Measurements from ENCODE around the gene HES2. TPM values are rescaled to one million over a fixed set of nuclear protein-coding genes. Genes with fewer than 3 reads are reported as not detected.
A peak's percentile ranks its signal among the peaks of the same experiment; 100 is the strongest.
"Not testable (repeated sequence)": the region's sequence is repeated elsewhere in the genome, so short reads cannot be mapped to it uniquely, and the experiment has no call there.

Gene HES2
- total RNA-seq, 2 experiments from 2014 or later, result 0.05 TPM; not detected in 1

- H3K9me3 Mint-ChIP-seq (ENCODE audit: low read depth); H3K27ac Mint-ChIP-seq; DNase-seq; POLR2A ChIA-PET; ATAC-seq; H3K36me3 Mint-ChIP-seq (ENCODE audit: low read depth); H3K4me3 Mint-ChIP-seq: not testable (repeated sequence)
- Mint-ChIP-seq H3K4me1 (peaks cover 17% of the 10 kb centered on the region), H3K27me3 (peaks cover 38% of the 10 kb centered on the region)
- intact Hi-C loops (cut with DNase I, micrococcal nuclease), result loop anchor here in 1 of 2 experiments (2.0 kb wide), 1 partner anchor 19 kb away; no protein-coding TSS in a partner anchor
- CTCF ChIA-PET, result interaction anchor here (0.6 to 1.0 kb wide), 2 partner anchors 14 to 246 kb away, joined by 3 read pairs; partner anchors contain the start of gene RPL22
Measured at GRCh38 chr1:6445929-6446328, 26.2 kb upstream of the HES2 start.

GRCh38 chr1:6445062-6445763 is 25.5 kb upstream of the HES2 start:
- Mint-ChIP-seq H3K4me1 (peaks cover 17% of the 10 kb centered on the region), H3K4me3 (no peak overlapping the region), H3K36me3 (ENCODE audit: low read depth) (no peaks in the 10 kb centered on the region), H3K27ac (no peak overlapping the region), H3K27me3 (peaks cover 31% of the 10 kb centered on the region), H3K9me3 (ENCODE audit: low read depth) (no peaks in the 10 kb centered on the region)
- intact Hi-C loops (cut with DNase I, micrococcal nuclease), result loop anchor here in 1 of 2 experiments (2.0 kb wide), 1 partner anchor 20 kb away; no protein-coding TSS in a partner anchor
- POLR2A ChIA-PET, result no interaction called here
- DNase-seq (peak; percentile 63), ATAC-seq (peak; percentile 28)
- CTCF ChIA-PET, result interaction anchor here (0.6 to 1.0 kb wide), 2 partner anchors 15 to 246 kb away, joined by 3 read pairs; partner anchors contain the start of gene RPL22

- peaks cover 28% of the 10 kb centered on the region for H3K27me3 Mint-ChIP-seq
- H3K36me3 Mint-ChIP-seq (ENCODE audit: low read depth), result no peaks in the 10 kb centered on the region
- intact Hi-C loops (cut with DNase I, micrococcal nuclease), result loop anchor here (2.0 to 5.0 kb wide), 2 partner anchors 20 to 43 kb away; no protein-coding TSS in a partner anchor
- ChIA-PET CTCF (no interaction called here), POLR2A (no interaction called here)
- no peak overlapping the region for H3K4me3 Mint-ChIP-seq
- H3K27ac Mint-ChIP-seq, result no peak overlapping the region
- DNase-seq (no peak), ATAC-seq (no peak)
- H3K9me3 Mint-ChIP-seq (ENCODE audit: low read depth), result no peaks in the 10 kb centered on the region
- H3K4me1 Mint-ChIP-seq, result peaks cover 13% of the 10 kb centered on the region
Measured at GRCh38 chr1:6444377-6444776, 24.7 kb upstream of the HES2 start.

GRCh38 chr1:6443339-6444115 is 23.8 kb upstream of the HES2 start:
- ChIA-PET POLR2A (no interaction called here), CTCF (interaction anchor here (0.6 to 0.9 kb wide), 2 partner anchors 12 to 1501 kb away, joined by 3 read pairs; no protein-coding TSS in a partner anchor)
- Mint-ChIP-seq H3K27ac (no peak overlapping the region), H3K9me3 (ENCODE audit: low read depth) (no peaks in the 10 kb centered on the region), H3K27me3 (peaks cover 26% of the 10 kb centered on the region), H3K4me1 (peaks cover 10% of the 10 kb centered on the region), H3K4me3 (no peak overlapping the region), H3K36me3 (ENCODE audit: low read depth) (no peaks in the 10 kb centered on the region)
- DNase-seq, result no peak
- intact Hi-C loops (cut with DNase I, micrococcal nuclease), result loop anchor here (2.0 to 5.0 kb wide), 2 partner anchors 21 to 44 kb away; no protein-coding TSS in a partner anchor
- no peak for ATAC-seq

GRCh38 chr1:6441586-6441985 is 21.9 kb upstream of the HES2 start:
- ATAC-seq (no peak), DNase-seq (no peak)
- H3K27ac Mint-ChIP-seq, result no peak overlapping the region
- H3K4me1 Mint-ChIP-seq, result peaks cover 10% of the 10 kb centered on the region
- ChIA-PET CTCF (interaction anchor here (0.6 to 1.0 kb wide), 2 partner anchors 21 to 40 kb away, joined by 3 read pairs; no protein-coding TSS in a partner anchor), POLR2A (no interaction called here)
- no peaks in the 10 kb centered on the region for H3K9me3 Mint-ChIP-seq (ENCODE audit: low read depth)
- H3K36me3 Mint-ChIP-seq (ENCODE audit: low read depth), result no peaks in the 10 kb centered on the region
- no peak overlapping the region for H3K4me3 Mint-ChIP-seq
- intact Hi-C loops (cut with DNase I, micrococcal nuclease), result loop anchor here in 1 of 2 experiments (5.0 kb wide), 1 partner anchor 46 kb away; no protein-coding TSS in a partner anchor
- peaks cover 25% of the 10 kb centered on the region for H3K27me3 Mint-ChIP-seq

GRCh38 chr1:6440198-6441126 is 20.7 kb upstream of the HES2 start:
- ATAC-seq (peak; percentile 86), DNase-seq (peak; percentile 89)
- peaks cover 6% of the 10 kb centered on the region for H3K4me1 Mint-ChIP-seq
- intact Hi-C loops (cut with DNase I, micrococcal nuclease), result loop anchor here (1.0 to 5.0 kb wide), 2 partner anchors 47 kb away; partner anchors contain the start of gene ACOT7 (in 1 of the 2)
- H3K9me3 Mint-ChIP-seq (ENCODE audit: low read depth), result no peaks in the 10 kb centered on the region
- no peaks in the 10 kb centered on the region for H3K36me3 Mint-ChIP-seq (ENCODE audit: low read depth)
- no peak overlapping the region for H3K4me3 Mint-ChIP-seq
- H3K27me3 Mint-ChIP-seq, result peaks cover 18% of the 10 kb centered on the region
- no peak overlapping the region for H3K27ac Mint-ChIP-seq
- ChIA-PET POLR2A (no interaction called here), CTCF (interaction anchor here (0.6 to 3.4 kb wide), 11 partner anchors 10 to 1090 kb away, joined by 3 to 17 read pairs (median 3); partner anchors contain the start of gene RNF207)

- ChIA-PET POLR2A (no interaction called here), CTCF (interaction anchor here (0.6 to 4.5 kb wide), 22 partner anchors 8 to 190 kb away, joined by 3 to 55 read pairs (median 6); partner anchors contain the start of genes HES2 and PLEKHG5)
- peak; percentile 72 for ATAC-seq
- Mint-ChIP-seq H3K4me3 (no peak overlapping the region), H3K4me1 (peaks cover 2% of the 10 kb centered on the region), H3K9me3 (ENCODE audit: low read depth) (no peaks in the 10 kb centered on the region), H3K27ac (no peak overlapping the region), H3K36me3 (ENCODE audit: low read depth) (no peaks in the 10 kb centered on the region), H3K27me3 (peaks cover 16% of the 10 kb centered on the region)
- intact Hi-C loops (cut with DNase I, micrococcal nuclease), result loop anchor here (1.0 to 5.0 kb wide), 3 partner anchors 13 to 191 kb away; partner anchors contain the start of gene ESPN (in 1 of the 2)
- DNase-seq, result peak; percentile 85
Measured at GRCh38 chr1:6438047-6438525, 18.4 kb upstream of the HES2 start.

GRCh38 chr1:6437012-6437700 is 17.4 kb upstream of the HES2 start:
- CTCF ChIA-PET, result interaction anchor here (0.6 to 4.5 kb wide), 15 partner anchors 11 to 190 kb away, joined by 3 to 55 read pairs (median 8); partner anchors contain the start of genes HES2 and PLEKHG5
- H3K4me3 Mint-ChIP-seq; DNase-seq; H3K4me1 Mint-ChIP-seq; H3K27ac Mint-ChIP-seq; H3K36me3 Mint-ChIP-seq (ENCODE audit: low read depth); ATAC-seq; H3K9me3 Mint-ChIP-seq (ENCODE audit: low read depth); POLR2A ChIA-PET: not testable (repeated sequence)
- intact Hi-C loops (cut with DNase I, micrococcal nuclease), result loop anchor here in 1 of 2 experiments (5.0 kb wide), 1 partner anchor 190 kb away; no protein-coding TSS in a partner anchor
- peaks cover 16% of the 10 kb centered on the region for H3K27me3 Mint-ChIP-seq

GRCh38 chr1:6436277-6436676 is 16.6 kb upstream of the HES2 start:
- H3K4me3 Mint-ChIP-seq; DNase-seq; POLR2A ChIA-PET; H3K4me1 Mint-ChIP-seq; H3K27ac Mint-ChIP-seq; H3K36me3 Mint-ChIP-seq (ENCODE audit: low read depth); H3K9me3 Mint-ChIP-seq (ENCODE audit: low read depth); ATAC-seq: not testable (repeated sequence)
- intact Hi-C loops (cut with DNase I, micrococcal nuclease), result loop anchor here in 1 of 2 experiments (5.0 kb wide), 1 partner anchor 189 kb away; no protein-coding TSS in a partner anchor
- CTCF ChIA-PET, result interaction anchor here (4.5 kb wide), 1 partner anchor 15 kb away, joined by 55 read pairs; the partner anchor contains the start of gene HES2
- peaks cover 13% of the 10 kb centered on the region for H3K27me3 Mint-ChIP-seq

- no peak overlapping the region for H3K27ac Mint-ChIP-seq
- ChIA-PET CTCF (interaction anchor here (4.5 kb wide), 1 partner anchor 14 kb away, joined by 55 read pairs; the partner anchor contains the start of gene HES2), POLR2A (no interaction called here)
- peaks cover 2% of the 10 kb centered on the region for H3K4me1 Mint-ChIP-seq
- DNase-seq (no peak), ATAC-seq (no peak)
- no peak overlapping the region for H3K4me3 Mint-ChIP-seq
- no peaks in the 10 kb centered on the region for H3K36me3 Mint-ChIP-seq (ENCODE audit: low read depth)
- intact Hi-C loops (cut with DNase I, micrococcal nuclease), result loop anchor here in 1 of 2 experiments (5.0 kb wide), 1 partner anchor 188 kb away; no protein-coding TSS in a partner anchor
- no peaks in the 10 kb centered on the region for H3K9me3 Mint-ChIP-seq (ENCODE audit: low read depth)
- H3K27me3 Mint-ChIP-seq, result peaks cover 10% of the 10 kb centered on the region
Measured at GRCh38 chr1:6435547-6435946, 15.8 kb upstream of the HES2 start.
